Mucosa of gallbladder (tissue), 1 donor: ENCODE data around the gene GRIN3B. TPM values are rescaled to one million over a fixed set of nuclear protein-coding genes. Genes with fewer than 3 reads are reported as not detected.
"Not testable (repeated sequence)": the region's sequence is repeated elsewhere in the genome, so short reads cannot be mapped to it uniquely, and the experiment has no call there.

Experiments used
- DNase-seq: peaks from one replicate; pipeline ENCODE4 v3.0.0-alpha.2; 2020; ENCODE audit warnings: low spot score
- total RNA-seq: library from RNA; stranded (reverse); gene quantifications from one replicate; pipeline ENCODE4 v1.2.1, GENCODE V29; 2021
- donor health status: DM: no; HTN: no; CAD: no.

The GRIN3B gene
- total RNA-seq = 0.06 TPM

- no peak for DNase-seq
Observed at GRCh38 chr19:1000095-1000494, at the start of gene GRIN3B. TSS of gene GRIN3B (plus strand) at chr19:1000419. CDS start at chr19:1000438, 19 bp downstream.

- no peak for DNase-seq
Observed at GRCh38 chr19:952049-952679, 48.1 kb upstream of the GRIN3B start.

GRCh38 chr19:952680-953444, 47.4 kb upstream of the GRIN3B start:
- no peak for DNase-seq

- no peak for DNase-seq
Observed at GRCh38 chr19:953445-954271, 46.6 kb upstream of the GRIN3B start.

- DNase-seq = no peak
Observed at GRCh38 chr19:954272-954671, 45.9 kb upstream of the GRIN3B start.

DNA sequence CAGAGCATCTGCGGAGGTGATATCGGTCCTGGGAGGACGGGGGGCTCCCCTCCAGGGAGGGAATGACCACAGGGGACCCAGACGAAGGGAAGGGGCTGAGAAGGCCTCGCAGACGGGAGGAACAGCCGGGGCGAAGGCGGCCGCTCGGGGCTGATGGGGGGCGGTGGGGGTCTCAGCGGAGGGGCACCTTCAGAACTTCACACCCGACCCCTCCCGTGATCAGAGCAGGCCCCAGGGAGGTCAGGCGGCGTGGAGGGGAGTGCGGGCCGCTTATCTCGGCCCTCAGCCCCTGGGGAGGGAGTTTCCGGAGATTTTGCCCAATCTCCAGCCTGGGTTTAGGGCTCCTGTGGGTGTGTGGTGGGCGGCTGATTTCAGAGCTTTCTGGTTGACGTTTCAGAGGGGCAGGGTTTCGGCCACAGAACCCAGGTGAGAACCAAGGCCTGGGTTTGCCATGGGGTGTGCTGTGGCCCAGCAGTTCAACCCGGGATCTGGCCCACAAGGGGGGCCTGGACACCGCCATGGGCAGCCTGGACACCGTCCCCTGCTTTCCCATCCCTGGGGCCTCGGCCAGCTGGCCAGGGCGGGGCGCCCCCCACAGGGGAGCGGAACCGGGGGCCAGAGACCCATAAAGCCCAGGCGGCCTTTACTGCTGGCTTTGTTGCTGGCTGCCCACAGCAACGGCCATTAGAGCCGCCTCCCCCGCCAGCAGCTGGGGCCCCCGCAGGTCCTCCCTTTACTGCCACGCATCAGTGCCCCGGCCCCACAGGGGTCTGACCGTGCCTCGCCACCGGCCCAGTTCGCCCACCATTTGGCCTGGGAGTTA, 45.3 kb upstream of the GRIN3B start:
- no peak for DNase-seq

GRCh38 chr19:955803-956765, 44.1 kb upstream of the GRIN3B start:
- DNase-seq = no peak

DNA sequence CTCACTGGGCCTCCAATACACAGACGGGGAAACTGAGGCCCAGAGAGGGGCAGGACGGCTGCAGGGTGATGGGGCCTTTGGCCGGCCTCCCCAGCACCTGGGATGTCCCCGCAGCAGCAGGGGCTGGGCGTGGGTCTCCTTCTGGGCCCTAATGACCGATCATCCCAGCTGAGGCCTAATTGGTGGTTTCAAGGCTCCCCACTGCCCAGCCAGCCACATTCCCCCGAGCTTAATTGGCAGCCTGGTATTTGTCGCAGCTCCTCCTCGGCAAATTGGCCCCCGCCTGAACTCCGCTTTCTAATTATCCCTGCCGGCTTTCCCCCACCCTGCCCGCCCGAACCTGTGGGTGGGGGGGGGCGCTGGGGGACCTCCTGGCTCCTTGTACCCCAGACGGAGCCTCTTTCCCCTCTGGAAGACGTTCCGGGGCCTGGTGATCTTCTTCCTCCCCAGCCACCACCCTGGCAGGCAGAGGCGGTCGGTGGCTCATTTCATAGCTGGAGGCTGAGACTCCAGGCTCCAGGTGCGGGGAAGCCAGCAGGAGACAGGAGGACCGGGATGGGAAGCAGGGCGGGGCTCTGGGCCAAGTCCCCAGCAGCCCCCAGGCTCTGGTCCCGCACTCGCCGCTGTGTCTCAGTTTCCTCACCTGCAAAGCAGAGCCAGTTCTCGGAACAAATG, 43.3 kb upstream of the GRIN3B start:
- no peak for DNase-seq

GRCh38 chr19:957578-957977, 42.6 kb upstream of the GRIN3B start:
- DNase-seq = not testable (repeated sequence)

- no peak for DNase-seq
Observed at GRCh38 chr19:958967-959855, 41.0 kb upstream of the GRIN3B start.

DNA sequence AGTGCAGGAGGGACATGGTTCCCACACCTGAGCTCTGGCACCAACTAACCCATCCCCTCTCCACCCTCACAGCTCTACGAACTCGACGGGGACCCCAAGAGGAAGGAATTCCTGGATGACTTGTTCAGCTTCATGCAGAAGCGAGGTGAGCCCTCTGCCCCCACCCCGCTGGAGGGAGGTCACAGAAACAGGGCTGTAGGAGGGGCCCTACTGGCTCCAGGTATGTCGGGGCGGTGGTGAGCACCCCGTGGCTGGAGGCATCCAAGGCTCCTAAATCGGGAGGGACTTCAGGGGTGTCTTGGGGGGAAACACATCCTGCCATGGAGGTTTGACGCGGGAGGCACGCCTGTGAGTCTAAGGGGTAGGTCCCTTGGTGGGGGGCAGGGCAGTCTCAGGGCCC, 40.2 kb upstream of the GRIN3B start:
- no peak for DNase-seq

DNA sequence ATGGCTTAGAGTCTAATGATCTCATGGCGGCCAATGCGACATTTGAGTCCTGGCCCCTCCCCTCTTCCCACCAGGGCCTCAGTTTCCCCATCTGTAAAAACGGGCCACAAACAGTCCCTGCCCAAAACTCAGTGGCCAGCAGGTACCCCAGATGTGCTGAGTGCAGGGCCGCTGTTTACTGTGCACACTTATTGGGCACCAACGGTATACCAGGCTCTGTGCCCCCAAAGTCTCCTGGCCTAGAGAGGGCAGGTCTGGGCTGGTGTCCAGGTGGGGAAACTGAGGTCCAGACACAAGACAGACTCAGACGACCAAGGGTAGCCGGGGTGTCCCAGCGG, 39.6 kb upstream of the GRIN3B start:
- DNase-seq = no peak

GRCh38 chr19:961866-962620, 38.2 kb upstream of the GRIN3B start:
- no peak for DNase-seq

GRCh38 chr19:962683-963400, 37.4 kb upstream of the GRIN3B start:
- no peak for DNase-seq

GRCh38 chr19:963486-963951, 36.7 kb upstream of the GRIN3B start:
- no peak for DNase-seq

DNA sequence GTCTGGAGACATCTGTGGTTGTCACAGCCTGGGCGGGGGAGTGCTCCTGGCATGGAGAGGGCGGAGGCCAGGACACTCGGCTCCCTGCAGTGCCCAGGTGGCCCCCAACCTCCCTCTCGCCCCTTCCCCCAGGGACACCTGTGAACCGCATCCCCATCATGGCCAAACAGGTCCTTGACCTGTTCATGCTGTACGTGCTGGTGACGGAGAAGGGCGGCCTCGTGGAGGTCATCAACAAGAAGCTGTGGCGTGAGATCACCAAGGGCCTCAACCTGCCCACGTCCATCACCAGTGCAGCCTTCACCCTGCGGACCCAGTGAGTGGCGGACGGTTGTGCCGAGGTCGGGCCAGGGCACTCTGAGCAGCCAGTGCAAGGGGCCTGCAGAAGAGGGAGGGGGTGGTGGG, 36.1 kb upstream of the GRIN3B start:
- DNase-seq = no peak
